Measurements from ENCODE around the gene ACP7.

ACP7 gene

DNA sequence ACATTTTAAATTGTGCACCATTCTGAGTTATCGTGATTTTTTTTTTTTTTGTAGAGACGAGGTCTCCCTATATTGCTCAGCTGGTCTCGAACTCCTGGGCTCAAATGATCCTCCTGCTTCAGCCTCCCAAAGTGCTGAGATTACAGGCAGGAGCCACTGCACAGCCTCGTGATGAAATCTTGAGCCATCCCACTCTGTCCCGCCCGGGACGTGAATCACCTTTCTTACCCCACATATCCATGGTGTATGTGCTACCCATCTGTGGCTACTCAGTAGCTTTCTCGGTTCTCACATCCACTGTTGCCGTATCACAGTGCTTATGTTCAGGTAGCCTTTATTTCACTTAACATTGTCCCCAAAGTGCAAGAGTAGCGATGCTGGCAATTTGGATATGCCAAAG is 67.9 kb downstream of the ACP7 start:
- DNase-seq: no peak

GRCh38 chr19:39154100-39154628 is 70.0 kb downstream of the ACP7 start:
- no peak for DNase-seq

DNA sequence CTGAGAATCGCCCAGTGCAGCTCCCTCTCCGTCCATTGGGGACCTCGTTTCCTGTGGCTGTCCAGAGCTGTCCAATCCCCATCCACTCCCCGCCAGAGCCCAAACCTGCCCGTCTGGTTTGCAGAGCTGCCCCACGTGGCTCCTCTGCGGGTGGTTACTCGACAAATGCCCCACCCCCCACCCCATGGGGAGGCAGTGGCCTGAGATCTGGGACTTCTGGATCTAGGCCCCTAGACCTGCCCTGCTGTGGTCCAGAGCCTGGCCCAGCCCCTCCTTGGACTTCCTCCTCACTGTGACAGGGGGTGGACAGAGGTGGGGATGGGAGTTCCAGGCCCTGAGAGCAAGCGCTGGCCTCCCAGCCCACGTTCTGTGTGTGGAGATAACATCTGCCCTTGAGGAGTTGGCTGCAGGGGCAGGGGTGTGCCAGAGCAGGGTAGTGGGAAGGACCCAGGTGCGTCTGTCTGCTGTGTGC is 70.5 kb downstream of the ACP7 start:
- no peak for DNase-seq

- no peak for DNase-seq
Measured at GRCh38 chr19:39155114-39155700, 71.0 kb downstream of the ACP7 start.

GRCh38 chr19:39155741-39156140 is 71.6 kb downstream of the ACP7 start:
- no peak for DNase-seq

DNA sequence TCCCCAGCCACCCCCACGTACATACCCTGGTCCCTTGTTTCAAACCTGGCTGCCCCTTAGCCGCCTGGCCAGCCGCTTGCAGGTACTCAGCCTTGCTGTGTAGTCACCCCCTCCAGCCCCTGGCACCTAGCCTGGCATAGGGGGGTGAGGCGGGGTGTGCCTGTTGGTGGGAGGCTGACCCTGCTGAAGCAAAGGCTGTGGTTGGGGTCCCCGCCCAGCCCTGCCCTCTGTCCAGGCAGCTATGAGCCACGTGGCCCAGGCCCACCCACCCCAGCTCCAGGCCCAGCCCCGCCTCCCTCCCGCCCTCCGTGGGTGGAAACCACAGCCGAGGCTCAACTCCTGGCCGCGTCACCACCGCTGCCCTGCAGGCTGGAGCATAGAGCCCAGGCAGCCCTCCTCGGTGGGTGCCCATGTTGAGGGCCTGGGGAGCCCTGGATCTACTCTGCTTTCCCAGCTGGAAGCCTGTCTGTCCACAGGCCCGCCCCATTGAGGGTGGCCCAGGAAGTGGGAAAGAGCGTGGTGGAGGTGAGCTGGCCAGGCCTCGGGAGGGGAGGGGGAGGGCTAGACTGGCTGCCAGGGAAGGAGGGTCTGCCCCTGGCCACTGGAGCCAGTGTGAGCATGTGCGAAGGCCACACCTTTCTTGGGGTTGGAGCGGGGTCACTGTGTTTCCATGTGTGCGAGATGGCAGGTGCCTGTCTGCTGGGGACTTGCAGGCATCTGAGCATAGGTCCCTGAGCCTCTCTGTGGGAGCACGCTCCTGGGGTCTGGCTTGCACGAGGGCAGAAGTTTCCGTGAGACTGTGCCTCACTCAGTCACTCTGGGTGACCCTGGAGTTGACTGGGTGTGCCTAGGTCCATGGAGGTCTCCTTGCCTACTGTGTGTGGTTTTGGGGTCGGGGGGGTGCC is 72.4 kb downstream of the ACP7 start:
- no peak for DNase-seq

GRCh38 chr19:39157275-39157996 is 73.3 kb downstream of the ACP7 start:
- DNase-seq: no peak

GRCh38 chr19:39157997-39158389 is 73.8 kb downstream of the ACP7 start:
- no peak for DNase-seq

DNA sequence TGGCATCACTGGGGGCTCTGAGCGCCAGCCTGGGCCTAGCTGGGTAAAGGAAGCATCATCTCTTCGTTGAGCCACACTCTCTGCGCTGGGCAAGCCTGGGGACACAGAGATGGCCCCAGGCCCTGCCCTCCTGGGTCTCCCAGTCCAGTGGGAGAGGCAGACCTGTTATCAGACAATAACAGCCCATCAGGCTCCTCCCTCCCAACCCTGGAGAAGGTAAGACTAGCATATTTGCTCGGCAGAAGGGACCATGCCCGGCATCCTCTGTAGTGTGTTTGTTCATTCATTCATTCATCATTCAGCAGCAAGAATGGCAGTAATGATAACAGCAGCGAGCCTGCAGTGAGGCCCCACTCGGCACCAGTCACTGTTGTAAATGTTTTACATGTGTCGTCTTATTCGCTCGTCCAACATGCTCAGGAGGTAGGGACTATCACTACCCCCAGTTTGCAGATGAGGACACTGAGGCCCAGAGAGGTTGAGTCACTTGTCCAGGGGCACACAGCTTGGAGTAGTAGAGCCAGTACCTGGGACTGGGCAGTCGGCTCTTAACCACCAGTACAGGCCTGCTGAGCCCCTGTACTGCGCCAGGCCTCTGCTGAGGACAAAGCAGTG is 74.6 kb downstream of the ACP7 start:
- no peak for DNase-seq

GRCh38 chr19:39160523-39160861 is 76.3 kb downstream of the ACP7 start:
- no peak for DNase-seq

All from GF-D8 (cell line).